Choroid plexus epithelial cell (primary cell): Measurements from ENCODE around the gene TMPRSS2.

Source experiments
- DNase-seq: peaks from one replicate; pipeline ENCODE4 v3.0.0-alpha.2; 2010; ENCODE audit warnings: low read depth
- H3K4me3 ChIP-seq: 2 replicates; pipeline ENCODE4 v1.5.1; 2011; ENCODE audit warnings: low read depth, mild to moderate bottlenecking, control low read depth, low read length, moderate library complexity
- CTCF ChIP-seq: conservative IDR thresholded peaks from 2 replicates; pipeline ENCODE4 v1.5.1; 2011; ENCODE audit warnings: low read depth, mild to moderate bottlenecking, control low read depth, inconsistent platforms, low read length, moderate library complexity

The TMPRSS2 gene

GRCh38 chr21:41507521-41508414 is at the start of gene TMPRSS2:
TSS of gene TMPRSS2 (minus strand) at chr21:41508158. CDS start at chr21:41498133, 10,025 bp downstream.
- DNase-seq: no peak
- TF ChIP-seq CTCF: no peak
- H3K4me3 ChIP-seq: no peak within 1 kb of the TSS

DNA sequence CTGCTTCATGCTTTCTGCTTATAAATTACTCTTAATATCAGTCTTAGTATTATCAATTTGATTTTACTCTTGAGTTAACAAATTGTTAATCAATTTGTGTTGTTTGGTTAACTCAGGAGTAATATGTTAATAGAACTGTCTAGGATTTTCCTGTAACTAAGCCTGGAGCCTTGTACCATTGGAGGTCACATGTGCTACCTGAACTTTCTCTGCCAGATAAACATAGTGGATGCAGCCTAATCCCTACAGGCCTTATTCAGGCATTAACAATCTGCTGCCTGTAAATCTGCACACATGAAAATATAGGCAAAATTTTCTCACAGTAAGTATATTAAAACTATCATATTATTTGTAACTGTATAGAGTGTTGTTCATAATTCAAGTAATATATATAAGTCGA is 47.1 kb upstream of the TMPRSS2 start:
- no peak for DNase-seq
- no peak overlapping the region for H3K4me3 ChIP-seq
- no peak for TF ChIP-seq CTCF

- no peak for TF ChIP-seq CTCF
- no peak for DNase-seq
- H3K4me3 ChIP-seq: no peak overlapping the region
These were observed 44.3 kb upstream of the TMPRSS2 start for GRCh38 chr21:41552254-41552653.

DNA sequence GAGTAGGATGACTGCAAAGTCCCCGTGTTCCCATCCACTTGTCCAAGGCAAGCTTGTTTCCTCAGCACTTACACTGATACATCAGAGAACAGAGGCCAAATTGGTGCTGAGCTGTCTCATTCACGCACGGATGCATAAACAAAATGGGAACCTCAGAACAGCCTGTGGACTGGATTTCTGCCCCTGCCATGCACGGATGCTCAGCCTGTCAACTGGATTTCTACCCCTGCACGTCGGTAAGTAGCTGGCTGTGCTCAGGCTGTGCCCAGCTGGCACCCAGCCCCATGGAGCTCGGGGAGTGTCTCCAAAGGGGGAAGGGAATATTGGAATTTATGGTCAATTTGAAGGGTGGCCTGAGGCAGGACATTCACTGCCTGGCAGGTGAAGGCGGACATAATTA is 40.8 kb upstream of the TMPRSS2 start:
- TF ChIP-seq CTCF: no peak
- no peak for DNase-seq

DNA sequence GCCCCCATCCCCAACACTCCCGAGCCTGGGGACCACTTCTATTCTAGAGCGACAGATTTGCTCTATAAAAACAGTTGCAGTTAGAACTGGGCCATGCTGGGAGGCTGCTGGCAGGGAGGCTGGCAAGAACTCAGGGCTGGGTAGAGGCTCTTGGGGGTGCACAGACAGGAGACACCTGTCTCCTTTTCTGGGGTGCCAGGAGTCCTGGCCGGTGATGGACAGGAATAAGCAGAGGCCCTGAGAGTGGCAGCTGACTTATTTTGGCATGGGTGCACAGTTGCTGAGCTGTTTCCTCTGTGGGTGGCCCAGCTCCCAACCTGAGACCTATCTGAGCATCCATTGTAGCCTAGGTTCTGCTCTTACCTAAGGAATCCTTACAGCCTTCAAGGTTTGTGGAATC is 39.2 kb upstream of the TMPRSS2 start:
- TF ChIP-seq CTCF: no peak
- no peak for DNase-seq

More for the DNA sequence above, 40.8 kb upstream of the TMPRSS2 start:
- H3K4me3 ChIP-seq: no peak overlapping the region

GRCh38 chr21:41545500-41546359 is 37.8 kb upstream of the TMPRSS2 start:
- DNase-seq: no peak
- no peak overlapping the region for H3K4me3 ChIP-seq
- TF ChIP-seq CTCF: no peak

More for the DNA sequence above, 39.2 kb upstream of the TMPRSS2 start:
- no peak overlapping the region for H3K4me3 ChIP-seq
